IPS-NIHi7 (cell line): Measurements from ENCODE around the gene DDX56.

Source experiments
- DNase-seq: peaks from one replicate; pipeline ENCODE4 v3.0.0; 2012; ENCODE audit warnings: mixed read lengths; ENCODE audit errors: extremely low spot score

The DDX56 gene

DNA sequence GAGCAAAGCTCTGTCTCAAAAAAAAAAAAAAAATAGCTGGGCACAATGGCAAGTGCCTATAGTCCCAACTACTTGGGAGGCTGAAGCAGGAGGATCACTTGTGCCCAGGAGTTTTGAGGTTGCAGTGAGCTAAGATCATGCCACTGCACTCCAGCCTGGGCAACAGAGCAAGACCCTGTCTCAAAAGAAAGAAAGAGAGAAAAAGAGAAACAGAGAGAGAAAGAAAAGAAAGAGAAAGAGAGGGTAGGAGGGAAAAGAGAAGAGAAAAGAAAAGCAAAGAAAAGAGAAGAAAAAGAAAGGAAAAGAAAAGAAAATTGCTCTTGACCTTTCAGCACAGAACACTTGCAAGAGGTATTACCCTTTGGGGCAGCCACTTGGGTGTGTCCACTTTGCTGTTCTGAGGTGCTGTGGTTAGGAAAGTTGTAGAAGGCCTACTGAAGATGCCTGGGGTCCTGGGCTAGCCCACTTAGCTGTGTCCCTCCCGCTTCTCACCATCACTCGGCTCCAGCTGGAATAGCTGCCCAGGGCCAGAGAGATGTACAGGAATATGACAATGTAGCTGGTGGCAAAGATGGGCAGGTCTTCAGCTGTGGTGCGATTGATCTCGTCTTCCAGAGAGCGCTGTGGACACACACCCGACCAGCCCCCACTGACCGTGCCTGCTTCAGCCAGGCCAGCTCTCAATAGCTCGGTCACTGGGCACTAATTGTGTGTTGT, 38.2 kb downstream of the DDX56 start:
- no peak for DNase-seq

DNA sequence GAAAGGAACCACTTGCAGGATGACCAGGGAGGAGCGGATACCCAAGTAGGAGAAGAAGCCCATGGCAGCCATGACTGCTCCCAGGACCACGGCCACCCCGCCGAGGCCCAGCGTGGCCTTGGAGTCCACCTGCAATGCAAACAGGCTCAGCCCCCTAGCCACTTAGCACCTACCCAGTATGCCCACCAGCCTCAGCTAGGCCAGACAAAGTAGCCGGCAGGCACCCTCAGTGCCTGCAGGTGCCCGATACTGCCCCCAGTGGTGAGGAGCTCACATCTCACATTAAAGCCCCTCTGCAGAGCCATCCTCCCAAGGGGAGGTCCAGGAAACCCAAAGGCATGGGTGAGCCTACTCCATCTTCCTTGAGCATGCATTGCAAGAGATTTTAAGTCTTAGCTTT, 39.2 kb downstream of the DDX56 start:
- DNase-seq = peak; percentile 98

DNA sequence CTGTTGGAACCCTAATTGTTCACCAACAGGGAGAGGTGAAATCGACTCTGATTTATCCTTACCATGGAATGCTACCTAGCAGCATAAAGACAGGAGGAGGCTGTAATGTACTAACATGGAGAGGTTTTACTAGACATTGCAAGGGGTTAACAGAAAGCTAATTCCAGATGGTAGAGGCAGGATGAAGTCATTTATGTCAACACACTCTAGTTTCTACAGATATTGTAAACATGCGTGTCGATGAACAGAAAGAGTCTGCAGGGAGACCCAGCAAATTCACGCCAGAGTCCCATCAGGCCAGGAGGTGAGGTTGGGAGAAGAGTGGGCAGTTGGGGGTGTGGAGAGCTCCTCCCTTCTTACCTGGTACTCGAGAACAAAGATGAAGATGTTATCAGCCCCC, 39.6 kb downstream of the DDX56 start:
- no peak for DNase-seq

DNA sequence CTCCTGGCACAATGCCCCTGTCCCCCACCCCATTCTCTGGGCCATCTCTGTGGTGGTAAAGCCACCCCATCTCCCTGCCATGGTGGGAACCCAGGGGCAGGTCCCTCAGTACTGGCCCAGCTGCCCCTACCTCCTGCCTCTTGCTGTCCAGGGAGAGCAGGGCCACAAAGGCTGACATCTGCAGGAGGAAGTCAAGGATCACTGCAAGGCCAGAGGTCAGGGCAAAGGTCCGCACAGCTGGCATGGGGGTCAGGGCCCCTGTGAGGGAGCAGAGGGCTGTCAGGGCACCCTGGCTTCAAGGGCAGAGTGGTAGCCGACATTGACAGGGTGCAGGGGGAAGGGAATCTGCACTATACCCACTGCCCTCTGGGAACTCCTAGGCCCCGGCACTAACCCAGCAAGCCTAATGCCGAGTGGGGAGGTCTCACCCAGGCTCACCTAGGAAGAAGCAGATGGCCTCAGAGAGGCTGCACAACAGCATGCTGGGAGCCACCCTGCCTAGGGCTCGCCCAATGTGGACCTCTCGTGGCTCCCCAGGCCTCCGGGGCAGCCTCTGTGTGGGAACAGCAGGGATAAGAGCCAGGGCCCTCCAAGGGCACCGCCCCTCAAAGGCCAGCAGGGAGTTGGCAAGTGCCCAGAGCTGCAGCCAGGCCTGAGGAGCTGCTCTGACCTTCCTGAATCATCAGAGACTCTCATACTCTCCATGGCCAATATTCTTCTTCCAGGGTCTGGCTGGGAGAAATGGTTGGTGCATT, 40.2 kb downstream of the DDX56 start:
- DNase-seq = no peak

DNA sequence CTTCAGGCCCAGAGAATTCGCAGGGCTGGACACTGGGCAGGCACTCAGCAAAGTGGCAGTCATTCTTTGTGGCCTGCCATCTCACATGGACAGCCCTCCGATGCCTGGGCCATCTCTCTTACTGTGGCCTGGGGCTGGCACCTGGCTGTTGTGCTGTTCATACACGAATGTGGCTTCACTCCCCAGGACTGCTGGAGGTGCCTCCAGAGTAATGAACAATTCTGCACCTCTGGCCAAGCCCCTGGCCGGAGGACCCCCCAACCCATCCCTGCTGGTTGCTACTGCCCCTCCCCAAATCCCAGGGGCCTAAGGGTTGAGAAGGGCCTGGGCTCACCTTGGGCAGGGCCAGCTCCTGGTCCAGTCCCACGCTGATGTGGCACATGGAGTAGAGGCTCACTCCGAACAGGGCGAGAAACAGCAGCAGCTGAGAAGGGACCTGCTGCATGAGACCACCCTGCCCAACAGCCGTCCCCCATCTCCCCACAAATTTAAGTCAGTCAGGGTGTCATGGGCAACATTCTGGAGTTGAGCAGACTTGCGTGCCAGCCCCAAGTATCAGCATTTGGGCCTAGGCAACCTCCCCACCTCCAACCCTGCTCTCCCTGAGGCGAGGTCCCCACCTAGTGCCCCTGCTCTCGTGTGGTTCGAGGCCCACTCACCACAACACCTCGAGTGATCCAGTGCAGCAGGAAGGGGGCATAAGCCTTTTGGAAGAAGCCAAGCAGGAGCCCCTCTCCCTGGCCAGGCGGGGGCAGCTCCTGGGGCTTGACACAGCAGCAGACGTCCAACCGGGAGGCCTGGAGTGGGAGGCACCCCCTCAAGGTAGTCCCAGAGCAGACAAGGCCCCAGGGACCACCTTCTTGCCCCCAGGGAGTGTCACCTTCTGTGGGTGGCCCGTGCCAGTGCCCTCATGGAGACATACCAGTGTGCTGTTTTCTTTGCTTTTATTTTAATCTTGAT, 42.0 kb downstream of the DDX56 start:
- DNase-seq = no peak

DNA sequence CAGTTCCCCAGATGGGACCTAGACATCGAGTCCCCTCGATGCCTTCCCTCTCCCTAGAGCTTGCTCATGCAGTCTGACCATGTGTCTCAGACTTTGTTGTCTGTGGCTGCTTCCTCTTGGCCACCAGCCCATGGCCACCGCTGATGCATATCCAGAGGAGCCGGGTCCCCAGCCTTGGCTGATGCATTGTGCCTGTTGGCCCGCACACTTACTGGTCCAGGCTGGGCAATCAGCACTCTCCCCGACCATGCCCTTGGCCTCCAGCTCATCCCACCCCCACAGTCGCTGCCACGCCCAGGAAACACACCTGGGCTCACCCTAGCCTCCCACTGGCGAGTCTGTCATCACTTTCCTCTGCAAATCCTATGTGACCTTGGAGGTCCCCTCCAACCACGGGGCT, 42.7 kb downstream of the DDX56 start:
- no peak for DNase-seq

DNA sequence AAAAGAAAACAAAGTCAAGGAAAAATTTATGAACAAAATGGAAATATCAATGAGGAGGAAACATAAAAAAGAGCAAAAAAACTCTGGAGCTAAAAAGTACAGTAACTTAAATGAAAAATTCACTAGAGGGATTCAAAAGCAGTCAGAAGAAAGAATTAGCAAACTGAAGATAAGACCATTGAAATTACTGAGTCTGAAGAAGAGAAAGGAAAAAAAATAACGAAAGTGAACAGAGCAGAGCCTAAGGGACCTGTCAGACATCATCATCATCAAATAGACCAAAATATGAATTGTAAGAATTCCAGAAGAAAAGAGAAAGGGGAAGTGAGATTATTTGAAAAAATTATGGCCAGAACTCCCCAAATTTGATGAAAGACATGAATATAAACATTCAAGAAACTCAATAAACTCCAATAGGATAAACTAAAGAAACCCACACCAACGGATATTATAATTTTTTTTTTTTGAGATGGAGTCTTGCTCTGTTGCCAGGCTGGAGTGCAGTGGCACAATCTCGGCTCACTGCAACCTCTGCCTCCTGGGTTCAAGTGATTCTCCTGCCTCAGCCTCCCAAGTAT, 48.8 kb downstream of the DDX56 start:
- DNase-seq = no peak

DNA sequence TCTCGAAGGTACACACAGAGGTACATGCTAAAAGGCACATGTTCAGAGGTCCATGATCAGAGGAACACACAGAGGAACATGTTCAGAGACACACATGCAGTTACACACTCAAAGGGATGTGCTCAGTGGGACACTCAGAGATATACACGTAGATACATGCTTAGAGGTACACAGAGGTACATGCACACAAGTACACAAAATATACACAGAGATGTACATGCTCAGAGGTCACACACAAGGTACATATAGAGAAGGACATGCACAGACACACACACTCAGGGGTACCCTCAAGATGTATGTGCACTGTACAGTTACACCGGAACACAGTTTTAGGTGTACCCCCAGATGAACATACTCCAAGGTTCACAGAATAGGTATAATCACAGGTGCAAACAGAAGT, 51.4 kb downstream of the DDX56 start:
- no peak for DNase-seq

DNA sequence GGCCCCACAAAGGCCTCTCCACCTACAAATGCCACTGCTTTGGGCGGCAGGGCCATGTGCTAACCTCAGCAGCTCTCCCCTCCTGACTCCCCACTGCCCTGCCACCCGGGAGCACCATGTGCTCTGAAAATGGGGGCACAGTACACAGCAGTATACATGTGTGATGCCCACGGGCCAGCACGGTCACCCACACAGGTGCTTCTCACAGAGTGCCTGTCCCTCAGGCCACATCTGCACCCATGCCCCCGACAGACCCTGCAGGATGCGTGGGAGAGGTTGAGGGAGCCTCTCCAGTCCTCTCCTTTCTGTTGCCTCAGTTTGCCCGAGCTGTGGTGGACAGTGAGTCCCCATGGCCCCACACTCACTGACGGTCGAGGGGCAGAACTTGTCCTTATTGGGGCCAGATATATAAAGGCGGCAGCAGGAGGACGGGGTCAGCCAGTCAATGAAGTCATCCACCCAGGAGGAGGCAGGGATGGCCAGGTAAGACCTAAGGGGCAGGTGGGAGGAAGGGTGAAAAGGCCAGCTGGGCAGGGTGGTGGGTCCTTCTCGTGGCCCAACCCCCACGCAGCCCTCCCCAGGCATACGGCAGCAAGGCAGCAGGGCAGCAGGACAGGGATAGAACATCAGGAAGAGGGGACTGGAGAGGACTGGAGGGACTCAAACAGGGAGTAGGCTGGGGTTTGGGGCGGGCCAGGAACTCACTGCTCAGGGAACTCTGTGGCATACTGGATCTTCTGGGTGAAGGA, 52.2 kb downstream of the DDX56 start:
- DNase-seq = no peak

DNA sequence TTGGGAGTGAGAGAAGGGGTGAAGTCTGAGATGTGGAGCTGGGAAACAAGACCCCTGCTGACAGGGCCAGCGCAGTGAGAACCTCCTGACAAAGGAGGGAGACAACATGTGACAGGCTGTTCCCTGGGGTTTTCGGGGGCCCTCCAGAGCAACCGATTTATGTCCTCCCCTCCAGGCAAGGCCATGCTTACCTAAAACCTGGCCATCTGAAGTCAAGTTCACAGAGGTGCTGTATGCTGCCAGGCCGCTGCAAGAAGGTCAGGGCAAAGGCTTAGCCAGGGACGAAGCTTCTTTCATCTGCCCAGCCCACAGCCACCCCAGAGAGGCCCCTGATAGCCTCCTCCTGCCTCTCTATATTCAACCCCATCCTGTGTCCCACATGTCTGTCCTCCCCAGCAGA, 53.1 kb downstream of the DDX56 start:
- DNase-seq = no peak

DNA sequence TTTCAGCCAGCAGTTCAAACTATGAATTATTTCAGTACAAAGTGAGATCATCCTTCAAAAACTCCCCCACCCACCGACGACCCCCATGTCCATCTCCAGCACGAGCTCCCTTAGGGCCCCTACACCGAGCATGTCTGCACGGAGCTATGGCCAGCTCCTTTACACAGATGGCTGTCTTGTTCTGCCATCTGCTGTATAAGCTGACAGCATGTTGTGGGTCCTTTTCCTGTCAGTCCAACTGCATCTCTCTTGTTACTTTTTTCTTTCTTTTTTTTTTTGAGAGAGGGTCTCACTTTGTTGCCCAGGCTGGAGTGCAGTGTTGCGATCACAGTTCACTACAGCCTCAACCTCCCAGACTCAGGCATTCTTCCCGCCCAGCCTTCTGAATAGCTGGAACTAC, 54.2 kb downstream of the DDX56 start:
- no peak for DNase-seq

DNA sequence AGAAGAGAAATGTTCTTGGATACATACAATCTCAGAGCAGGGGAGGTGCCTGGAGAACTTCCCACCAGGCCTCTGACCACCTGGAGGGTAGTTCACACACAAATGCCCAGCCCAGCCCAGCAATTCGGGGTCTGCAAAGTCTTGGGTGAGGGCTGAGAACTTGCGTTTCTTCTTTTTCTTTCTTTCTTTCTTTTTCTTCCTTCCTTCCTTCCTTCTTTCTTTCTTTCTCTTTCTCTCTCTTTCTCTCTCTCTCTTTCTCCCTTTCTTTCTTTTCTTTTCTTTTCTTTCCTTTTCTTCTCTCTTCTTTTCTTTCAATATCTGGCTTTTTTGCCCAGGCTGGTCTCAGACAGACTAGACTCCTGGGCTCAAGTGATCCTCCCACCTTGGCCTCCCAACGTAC, 54.9 kb downstream of the DDX56 start:
- no peak for DNase-seq

DNA sequence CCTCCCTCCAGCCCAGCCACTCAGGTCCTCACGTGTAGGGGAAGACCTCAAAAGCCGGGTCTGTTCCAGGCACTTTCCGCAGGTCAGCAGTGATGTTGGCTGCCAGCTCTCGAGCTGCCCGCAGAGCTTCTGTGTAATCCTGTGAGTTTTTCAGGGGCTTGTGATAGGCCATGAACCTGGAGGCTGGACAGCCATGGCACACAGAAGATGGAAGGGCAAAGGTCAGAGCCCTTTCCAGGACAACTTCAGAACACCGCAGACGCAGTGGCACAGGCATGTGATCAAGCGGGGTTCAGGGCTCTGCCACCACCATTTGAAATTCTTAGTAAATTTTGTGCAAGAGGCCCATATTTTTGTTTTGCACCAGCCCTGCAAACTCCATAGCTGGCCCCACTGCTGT, 56.5 kb downstream of the DDX56 start:
- DNase-seq = no peak
